HCT116 (cell line): ENCODE data around the gene PLA2G4B. TPM values are rescaled to one million over a fixed set of nuclear protein-coding genes. Genes with fewer than 3 reads are reported as not detected.

Experiments used
- ATAC-seq: fragments of 200-7000 bp; cut with Tn5 transposase; 2 replicates; pipeline ENCODE4 v1.9.1; 2020; ENCODE audit warnings: mild to moderate bottlenecking, moderate library complexity
- BruUV-seq: library from RNA; stranded (reverse); fragments of 400-500 nt; replicated peaks from 2 replicates; lab custom pipeline; 2021; lab: Mats Ljungman, UMichigan
- CTCF ChIA-PET: fragments of 300-600 bp; sonication (Branson Sonifier 250); formaldehyde crosslinking; loops from one replicate; lab custom pipeline; 2021; ENCODE audit warnings: antibody characterized with exemption; lab: Charles Lee
- POLR2A ChIA-PET: fragments of 300-600, 350-600 bp; sonication (Branson Sonifier 250); formaldehyde crosslinking; loops from one replicate; lab custom pipeline; 2021; ENCODE audit warnings: antibody characterized with exemption; lab: Charles Lee
- RAD21 ChIA-PET, 2 experiments: fragments of 300-600 bp; sonication (Branson Sonifier 250); formaldehyde crosslinking; loops; one replicate each; lab custom pipeline; 2023; ENCODE audit warnings: low total read pairs in 2 of 2; ENCODE audit not compliant: uncharacterized antibody in 2 of 2, unreplicated experiment in 2 of 2, low non-redundant PET in 1 of 2; lab: Charles Lee
- DNase-seq: peaks from one replicate; pipeline ENCODE4 v3.0.0-alpha.2; 2010; ENCODE audit warnings: low read depth, low spot score
- H2AFZ ChIP-seq: fragments of 200-600 bp; shearing (Covaris generic), sonication (generic); 2 replicates; pipeline ENCODE4 v1.6.1; 2017; ENCODE audit warnings: low read depth, mixed run types, mixed read lengths, antibody characterized with exemption, low read length; ENCODE audit not compliant: poor library complexity, severe bottlenecking
- H3K27ac ChIP-seq: 2 replicates; pipeline ENCODE4 v1.5.1; 2012; ENCODE audit warnings: low read depth, low read length
- H3K27me3 ChIP-seq: fragments of 200-600 bp; sonication (generic); 2 replicates; pipeline ENCODE4 v1.6.1; 2016; ENCODE audit warnings: mixed run types, low read length, mixed read lengths; ENCODE audit not compliant: insufficient read depth
- H3K36me3 ChIP-seq, 2 experiments: fragments of 200-500 bp in 1 of 2; fragments of 200-600 bp in 1 of 2; sonication (Bioruptor generic) in 1 of 2; sonication (generic) in 1 of 2; 2 replicates each; pipeline versions ENCODE4 v1.5.1 to v1.6.1; 2014 to 2016; ENCODE audit warnings: low read length in 2 of 2, inconsistent platforms in 1 of 2, mixed read lengths in 1 of 2, mixed run types in 1 of 2; ENCODE audit not compliant: insufficient read depth in 2 of 2, control insufficient read depth in 1 of 2
- H3K4me1 ChIP-seq, 2 experiments: fragments of 200-600 bp in 1 of 2; sonication (generic) in 1 of 2; 2 replicates each; pipeline versions ENCODE4 v1.5.1 to v1.6.1; 2012 to 2017; ENCODE audit warnings: low read length in 2 of 2, inconsistent platforms in 1 of 2, mild to moderate bottlenecking in 1 of 2, mixed read lengths in 1 of 2, mixed run types in 1 of 2, moderate library complexity in 1 of 2; ENCODE audit not compliant: insufficient read depth in 2 of 2, control insufficient read depth in 1 of 2
- H3K4me2 ChIP-seq: fragments of 200-600 bp; sonication (generic); 2 replicates; pipeline ENCODE4 v1.6.1; 2017; ENCODE audit warnings: mixed run types, low read length, mixed read lengths
- H3K4me3 ChIP-seq, 2 experiments: fragments of 200-600 bp in 1 of 2; sonication (generic) in 1 of 2; replicated peaks in 1 of 2; 2 replicates each; pipeline ENCODE4 v1.5.1; 2011 to 2016; ENCODE audit warnings: low read length in 2 of 2, control low read depth in 1 of 2, low read depth in 1 of 2, mild to moderate bottlenecking in 1 of 2, mixed read lengths in 1 of 2, mixed run types in 1 of 2
- H3K79me2 ChIP-seq: fragments of 200-600 bp; sonication (generic); 2 replicates; pipeline ENCODE4 v1.6.1; 2017; ENCODE audit warnings: mild to moderate bottlenecking, mixed run types, low read length, moderate library complexity, mixed read lengths; ENCODE audit not compliant: insufficient read depth
- H3K9ac ChIP-seq: fragments of 200-600 bp; sonication (generic); 2 replicates; pipeline ENCODE4 v1.6.1; 2016; ENCODE audit warnings: low read length, mixed read lengths
- H3K9me2 ChIP-seq: fragments of 200-600 bp; sonication (generic), shearing (Covaris generic); 2 replicates; pipeline ENCODE4 v1.6.1; 2017; ENCODE audit warnings: mixed run types, mild to moderate bottlenecking, moderate library complexity; ENCODE audit not compliant: insufficient read depth
- H3K9me3 ChIP-seq, 2 experiments: fragments of 200-500 bp in 1 of 2; fragments of 200-600 bp in 1 of 2; sonication (Bioruptor generic) in 1 of 2; sonication (generic) in 1 of 2; 2 replicates each; pipeline ENCODE4 v1.6.1; 2014 to 2017; ENCODE audit warnings: low read length in 2 of 2, mixed read lengths in 2 of 2, inconsistent platforms in 1 of 2, low read depth in 1 of 2, mild to moderate bottlenecking in 1 of 2, mixed run types in 1 of 2, moderate library complexity in 1 of 2; ENCODE audit not compliant: control insufficient read depth in 1 of 2, insufficient read depth in 1 of 2
- H4K20me1 ChIP-seq: fragments of 200-600 bp; sonication (generic), shearing (Covaris generic); 2 replicates; pipeline ENCODE4 v1.6.1; 2017; ENCODE audit warnings: mixed run types, mild to moderate bottlenecking, moderate library complexity; ENCODE audit not compliant: insufficient read depth
- CBX3 ChIP-seq: IDR thresholded peaks from 2 replicates; pipeline ENCODE4 v1.6.1; 2012; ENCODE audit warnings: low read depth
- CEBPB ChIP-seq: IDR thresholded peaks from 2 replicates; pipeline ENCODE4 v1.6.1; 2012; ENCODE audit warnings: low read depth
- CTCF ChIP-seq, 3 experiments: fragments of 200-600 bp in 1 of 3; sonication (generic) in 1 of 3; IDR thresholded peaks in 2 of 3; conservative IDR thresholded peaks in 1 of 3; 2 replicates each; pipeline ENCODE4 v1.5.1; 2012 to 2017; ENCODE audit warnings: low read depth in 2 of 3, low read length in 2 of 3, antibody characterized with exemption in 1 of 3, borderline replicate concordance in 1 of 3, control low read depth in 1 of 3, mild to moderate bottlenecking in 1 of 3, mixed read lengths in 1 of 3, mixed run types in 1 of 3, moderate library complexity in 1 of 3; ENCODE audit not compliant: insufficient read depth in 1 of 3
- ELF1 ChIP-seq: IDR thresholded peaks from 2 replicates; pipeline ENCODE4 v1.6.1; 2012; ENCODE audit warnings: low read depth, borderline replicate concordance
- EZH2phosphoT487 ChIP-seq: fragments of 200-600 bp; IDR thresholded peaks from 2 replicates; pipeline ENCODE4 v1.6.1; 2018; ENCODE audit warnings: antibody characterized with exemption, borderline replicate concordance
- JUND ChIP-seq: IDR thresholded peaks from 2 replicates; pipeline ENCODE4 v1.6.1; 2012
- MAX ChIP-seq: IDR thresholded peaks from 2 replicates; pipeline ENCODE4 v1.6.1; 2012
- POLR2A ChIP-seq: IDR thresholded peaks from 2 replicates; pipeline ENCODE4 v1.7.0; 2011; ENCODE audit warnings: borderline replicate concordance; ENCODE audit not compliant: insufficient read depth, insufficient read length; ENCODE audit errors: extremely low read depth
- POLR2AphosphoS5 ChIP-seq: IDR thresholded peaks from 2 replicates; pipeline ENCODE4 v1.6.1; 2011; ENCODE audit warnings: mild to moderate bottlenecking, low read depth, low read length, moderate library complexity
- RAD21 ChIP-seq: IDR thresholded peaks from 2 replicates; pipeline ENCODE4 v1.6.1; 2012; ENCODE audit warnings: low read depth, mild to moderate bottlenecking
- REST ChIP-seq: IDR thresholded peaks from 2 replicates; pipeline ENCODE4 v1.6.1; 2012; ENCODE audit warnings: low read depth
- SRF ChIP-seq: IDR thresholded peaks from 2 replicates; pipeline ENCODE4 v1.6.1; 2012; ENCODE audit warnings: low read depth
- YY1 ChIP-seq: IDR thresholded peaks from 2 replicates; pipeline ENCODE4 v1.6.1; 2011; ENCODE audit warnings: low read length, low read depth, moderate library complexity, mild to moderate bottlenecking; ENCODE audit not compliant: insufficient replicate concordance; ENCODE audit errors: extremely low read depth
- ZBTB33 ChIP-seq: IDR thresholded peaks from 2 replicates; pipeline ENCODE4 v1.6.1; 2011; ENCODE audit warnings: mild to moderate bottlenecking, low read length, moderate library complexity; ENCODE audit not compliant: insufficient replicate concordance; ENCODE audit errors: extremely low read depth
- intact Hi-C: fragments of 100-400 bp; cut with micrococcal nuclease; formaldehyde crosslinking; loops from 2 replicates; pipeline ENCODE4 v1.10.0; 2022
- total RNA-seq: library from RNA; stranded (reverse); gene quantifications from one replicate; pipeline ENCODE4 v1.2.1, GENCODE V29; 2021; ENCODE audit not compliant: unreplicated experiment

PLA2G4B gene
- total RNA-seq, 1 experiment from 2014 or later = 4.7 TPM

- no peaks in the 10 kb centered on the region for H3K9me2 ChIP-seq
- RAD21 ChIA-PET = no interaction called here
- POLR2A ChIA-PET = no interaction called here
- DNase-seq (no peak), ATAC-seq (no peak)
- H3K4me2 ChIP-seq = no peak overlapping the region
- H3K36me3 ChIP-seq = no peaks in the 10 kb centered on the region
- no peaks in the 10 kb centered on the region for H4K20me1 ChIP-seq
- H2AFZ ChIP-seq = no peak overlapping the region
- H3K27me3 ChIP-seq = no peaks in the 10 kb centered on the region
- no peaks in the 10 kb centered on the region for H3K4me1 ChIP-seq
- no peaks in the 10 kb centered on the region for H3K79me2 ChIP-seq
- intact Hi-C loops = no loop called here
- no peak overlapping the region for H3K4me3 ChIP-seq
- H3K9ac ChIP-seq = no peak overlapping the region
- no TSS peak for BruUV-seq
- CTCF ChIA-PET = no interaction called here
- TF ChIP-seq JUND (no peak), ZBTB33 (no peak), SRF (no peak), POLR2A (no peak), EZH2phosphoT487 (no peak), CEBPB (no peak), ELF1 (no peak)
- H3K9me3 ChIP-seq = no peaks in the 10 kb centered on the region
- H3K27ac ChIP-seq = no peak overlapping the region
Measured at GRCh38 chr15:41887161-41887560, 48.5 kb downstream of the PLA2G4B start.

- BruUV-seq = no TSS peak
- Histone ChIP-seq H2AFZ (no peak overlapping the region), H4K20me1 (no peaks in the 10 kb centered on the region), H3K4me2 (no peak overlapping the region), H3K79me2 (no peaks in the 10 kb centered on the region), H3K4me3 (no peak overlapping the region), H3K9ac (no peak overlapping the region), H3K36me3 (no peaks in the 10 kb centered on the region), H3K9me2 (no peaks in the 10 kb centered on the region), H3K9me3 (no peaks in the 10 kb centered on the region), H3K27ac (no peak overlapping the region), H3K4me1 (peaks cover 3 to 4% of the 10 kb centered on the region in 2 experiments; a peak in 3 of 4 replicates), H3K27me3 (no peaks in the 10 kb centered on the region)
- ATAC-seq (no peak), DNase-seq (no peak)
- ChIA-PET POLR2A (no interaction called here), CTCF (no interaction called here), RAD21 (no interaction called here)
- intact Hi-C loops = no loop called here
- TF ChIP-seq POLR2AphosphoS5 = no peak
- no peak for TF ChIP-seq CTCF (IDR thresholded peaks at IDR 0.05 in 2 of 3, conservative IDR thresholded peaks at IDR 0.05 in 1 of 3; ENCODE audit: borderline replicate concordance in 1 of 3, insufficient read depth in 1 of 3, low read depth in 2 of 3, low read length in 2 of 3)
- no peak for TF ChIP-seq MAX
- TF ChIP-seq RAD21 = no peak
- TF ChIP-seq CEBPB = no peak
- no peak for TF ChIP-seq YY1
- no peak for TF ChIP-seq REST
- no peak for TF ChIP-seq CBX3
Measured at GRCh38 chr15:41887893-41888292, 49.2 kb downstream of the PLA2G4B start.
